Calu3 (cell line): Measurements from ENCODE around the gene LEF1. TPM values are rescaled to one million over a fixed set of nuclear protein-coding genes. Genes with fewer than 3 reads are reported as not detected.

Experiments used
- BruUV-seq: library from RNA; stranded (reverse); fragments of 400-500 nt; replicated peaks from 2 replicates; lab custom pipeline; 2021; lab: Mats Ljungman, UMichigan
- CTCF ChIA-PET: fragments of 300-600 bp; sonication (Branson Sonifier 250); formaldehyde crosslinking; loops from one replicate; lab custom pipeline; 2022; ENCODE audit warnings: antibody characterized with exemption; lab: Charles Lee
- DNase-seq: peaks from one replicate; pipeline ENCODE4 v3.0.0; 2022
- H3K27ac Mint-ChIP-seq: one replicate; pipeline ENCODE4 v1.8.0; 2022; ENCODE audit warnings: mixed read lengths; ENCODE audit not compliant: unreplicated experiment
- H3K27me3 Mint-ChIP-seq: one replicate; pipeline ENCODE4 v1.8.0; 2022; ENCODE audit warnings: mixed read lengths; ENCODE audit not compliant: unreplicated experiment
- H3K36me3 Mint-ChIP-seq: one replicate; pipeline ENCODE4 v1.8.0; 2022; ENCODE audit warnings: mild to moderate bottlenecking, moderate library complexity, mixed read lengths; ENCODE audit not compliant: insufficient read depth, unreplicated experiment
- H3K4me1 Mint-ChIP-seq: one replicate; pipeline ENCODE4 v1.8.0; 2022; ENCODE audit warnings: mild to moderate bottlenecking, low read depth, mixed read lengths; ENCODE audit not compliant: unreplicated experiment
- H3K4me3 Mint-ChIP-seq: one replicate; pipeline ENCODE4 v1.8.0; 2022; ENCODE audit warnings: mild to moderate bottlenecking, low read depth, moderate library complexity, mixed read lengths; ENCODE audit not compliant: unreplicated experiment
- H3K9me3 Mint-ChIP-seq: one replicate; pipeline ENCODE4 v1.8.0; 2022; ENCODE audit warnings: low read depth, mixed read lengths; ENCODE audit not compliant: unreplicated experiment
- CTCF ChIP-seq: fragments of 200-600 bp; IDR thresholded peaks from one replicate; pipeline ENCODE4 v1.8.0; 2022; ENCODE audit warnings: antibody characterized with exemption; ENCODE audit not compliant: unreplicated experiment
- intact Hi-C: fragments of 100-400 bp; cut with micrococcal nuclease; formaldehyde crosslinking; loops from one replicate; pipeline ENCODE4 v1.10.0; 2022; ENCODE audit not compliant: unreplicated experiment
- total RNA-seq: library from RNA; stranded (reverse); gene quantifications from 2 replicates; pipeline ENCODE4 v1.2.3, GENCODE V29; 2022

LEF1 gene
- total RNA-seq, 1 experiment from 2014 or later = not detected

GRCh38 chr4:108008721-108009120 is 160.0 kb downstream of the LEF1 start:
- no peaks in the 10 kb centered on the region for H3K27me3 Mint-ChIP-seq
- BruUV-seq = no TSS peak
- TF ChIP-seq CTCF = no peak
- no peaks in the 10 kb centered on the region for H3K36me3 Mint-ChIP-seq
- no peak for DNase-seq
- H3K9me3 Mint-ChIP-seq = peaks cover 2% of the 10 kb centered on the region
- H3K4me3 Mint-ChIP-seq = no peak overlapping the region
- H3K4me1 Mint-ChIP-seq = peaks cover 16% of the 10 kb centered on the region
- intact Hi-C loops = no loop called here
- H3K27ac Mint-ChIP-seq = peak overlapping the region; percentile 30
- CTCF ChIA-PET = no interaction called here

- Mint-ChIP-seq H3K36me3 (no peaks in the 10 kb centered on the region), H3K27ac (peak overlapping the region; percentile 30), H3K27me3 (no peaks in the 10 kb centered on the region), H3K4me1 (peaks cover 16% of the 10 kb centered on the region), H3K9me3 (peaks cover 2% of the 10 kb centered on the region), H3K4me3 (no peak overlapping the region)
- no peak for DNase-seq
- BruUV-seq = no TSS peak
- no peak for TF ChIP-seq CTCF
- CTCF ChIA-PET = no interaction called here
- intact Hi-C loops = no loop called here
Observed at GRCh38 chr4:108007984-108008383, 160.7 kb downstream of the LEF1 start.

GRCh38 chr4:108006361-108006760 is 162.4 kb downstream of the LEF1 start:
- no peak for TF ChIP-seq CTCF
- no peak for DNase-seq
- H3K9me3 Mint-ChIP-seq = peaks cover 2% of the 10 kb centered on the region
- H3K4me3 Mint-ChIP-seq = no peak overlapping the region
- peaks cover 9% of the 10 kb centered on the region for H3K4me1 Mint-ChIP-seq
- H3K27ac Mint-ChIP-seq = no peak overlapping the region
- H3K27me3 Mint-ChIP-seq = no peaks in the 10 kb centered on the region
- intact Hi-C loops = no loop called here
- CTCF ChIA-PET = no interaction called here
- BruUV-seq = no TSS peak
- H3K36me3 Mint-ChIP-seq = no peaks in the 10 kb centered on the region

- CTCF ChIA-PET = no interaction called here
- Mint-ChIP-seq H3K4me3 (no peak overlapping the region), H3K27me3 (no peaks in the 10 kb centered on the region), H3K9me3 (no peaks in the 10 kb centered on the region), H3K27ac (no peak overlapping the region), H3K36me3 (no peaks in the 10 kb centered on the region), H3K4me1 (peaks cover 9% of the 10 kb centered on the region)
- intact Hi-C loops = no loop called here
- DNase-seq = no peak
- TF ChIP-seq CTCF = no peak
- no TSS peak for BruUV-seq
Observed at GRCh38 chr4:108005807-108006206, 162.9 kb downstream of the LEF1 start.
